Endometrial microvascular endothelial cells (primary cell): ENCODE measurements around the gene SLC25A31. TPM values are rescaled to one million over a fixed set of nuclear protein-coding genes. Genes with fewer than 3 reads are reported as not detected.

Experiments
- in situ Hi-C: cut with HindIII; loops from 2 replicates; pipeline ENCODE4 v1.10.0; 2017; ENCODE audit warnings: low sequenced_read_pairs, low pct_unique_long_range_greater_than_20kb; ENCODE audit errors: inconsistent ontology term
- total RNA-seq: library from RNA; depleted of rRNA; stranded (reverse); fragments of >200 nt; gene quantifications from one replicate; pipeline ENCODE4 v1.2.3, GENCODE V29; 2015; ENCODE audit errors: inconsistent ontology term

The SLC25A31 gene
- total RNA-seq, 1 donor from 2014 or later, result not detected

- in situ Hi-C loops, result no loop called here
Observed at GRCh38 chr4:127772769-127773671, 42.8 kb downstream of the SLC25A31 start.

- in situ Hi-C loops, result no loop called here
Observed at GRCh38 chr4:127775843-127776242, 45.6 kb downstream of the SLC25A31 start.

- in situ Hi-C loops, result no loop called here
Observed at GRCh38 chr4:127776620-127777019, 46.4 kb downstream of the SLC25A31 start.

GRCh38 chr4:127777487-127777886, 47.3 kb downstream of the SLC25A31 start:
- in situ Hi-C loops, result no loop called here

GRCh38 chr4:127778102-127778501, 47.9 kb downstream of the SLC25A31 start:
- in situ Hi-C loops, result no loop called here

- in situ Hi-C loops, result no loop called here
Observed at GRCh38 chr4:127780598-127780997, 50.4 kb downstream of the SLC25A31 start.

- in situ Hi-C loops, result no loop called here
Observed at GRCh38 chr4:127781300-127782024, 51.3 kb downstream of the SLC25A31 start.

- in situ Hi-C loops, result no loop called here
Observed at GRCh38 chr4:127782025-127782274, 51.8 kb downstream of the SLC25A31 start.

- in situ Hi-C loops, result no loop called here
Observed at GRCh38 chr4:127782275-127783025, 52.2 kb downstream of the SLC25A31 start, which contains the start of gene HSPA4L. Gene HSPA4L (plus strand): TSS chr4:127782322. CDS start chr4:127782551, 229 bp downstream.

GRCh38 chr4:127783026-127783769, 53.0 kb downstream of the SLC25A31 start:
- in situ Hi-C loops, result no loop called here

GRCh38 chr4:127783955-127784770, 54.0 kb downstream of the SLC25A31 start:
- in situ Hi-C loops, result no loop called here

- in situ Hi-C loops, result no loop called here
Observed at GRCh38 chr4:127788517-127788916, 58.3 kb downstream of the SLC25A31 start.

- in situ Hi-C loops, result no loop called here
Observed at GRCh38 chr4:127791391-127791790, 61.2 kb downstream of the SLC25A31 start.

GRCh38 chr4:127793528-127793927, 63.3 kb downstream of the SLC25A31 start:
- in situ Hi-C loops, result no loop called here

GRCh38 chr4:127799711-127800110, 69.5 kb downstream of the SLC25A31 start:
- in situ Hi-C loops, result no loop called here

- in situ Hi-C loops, result no loop called here
Observed at GRCh38 chr4:127809173-127809800, 79.1 kb downstream of the SLC25A31 start.

GRCh38 chr4:127810551-127810950, 80.4 kb downstream of the SLC25A31 start:
- in situ Hi-C loops, result no loop called here

- in situ Hi-C loops, result no loop called here
Observed at GRCh38 chr4:127822430-127822829, 92.2 kb downstream of the SLC25A31 start.
